Endothelial cell of umbilical vein (primary cell): Measurements from ENCODE around the gene PDCD6IP. TPM values are rescaled to one million over a fixed set of nuclear protein-coding genes. Genes with fewer than 3 reads are reported as not detected.

ENCODE experiments used
- BruUV-seq: library from RNA; stranded (reverse); fragments of 400-500 nt; replicated peaks from 2 replicates; lab custom pipeline; 2021; lab: Mats Ljungman, UMichigan
- CTCF ChIA-PET: fragments of 300-600, 350-600 bp; sonication (Branson Sonifier 250); formaldehyde crosslinking; loops from one replicate; lab custom pipeline; 2021; ENCODE audit warnings: antibody characterized with exemption, inconsistent platforms; lab: Charles Lee
- POLR2A ChIA-PET: fragments of 300-600, 350-600 bp; sonication (Branson Sonifier 250); formaldehyde crosslinking; loops from one replicate; lab custom pipeline; 2021; ENCODE audit warnings: antibody characterized with exemption, inconsistent platforms; lab: Charles Lee
- DNase-seq: peaks from one replicate; pipeline ENCODE4 v3.0.0-alpha.2; 2011; ENCODE audit warnings: low read depth, low spot score
- FAIRE-seq: peaks from 2 replicates; lab custom pipeline; 2011; peaks lifted over from hg19 to GRCh38; lab: Jason Lieb, UNC
- H2AFZ ChIP-seq: 2 replicates; pipeline ENCODE4 v1.6.0; 2012; ENCODE audit warnings: low read depth, low read length, control low read depth, inconsistent platforms
- H3K27ac ChIP-seq: 2 replicates; pipeline ENCODE4 v1.5.1; 2011; ENCODE audit warnings: low read depth, mild to moderate bottlenecking, control low read depth, low read length, moderate library complexity; ENCODE audit not compliant: insufficient read depth
- H3K27me3 ChIP-seq, 2 experiments: 2 replicates each; pipeline versions ENCODE4 v1.6.0 to v1.6.1; 2011; ENCODE audit warnings: low read length in 2 of 2, mixed read lengths in 1 of 2; ENCODE audit not compliant: control insufficient read depth in 2 of 2, insufficient read depth in 2 of 2
- H3K36me3 ChIP-seq, 2 experiments: 2 replicates in 1 of 2; 3 replicates in 1 of 2; pipeline ENCODE4 v1.5.1; 2011; ENCODE audit warnings: low read length in 2 of 2, mild to moderate bottlenecking in 1 of 2, moderate library complexity in 1 of 2; ENCODE audit not compliant: control insufficient read depth in 2 of 2, insufficient read depth in 2 of 2; ENCODE audit errors: extremely low read depth in 1 of 2
- H3K4me1 ChIP-seq: 3 replicates; pipeline ENCODE4 v1.5.1; 2011; ENCODE audit warnings: mild to moderate bottlenecking, low read length; ENCODE audit not compliant: control insufficient read depth, insufficient read depth; ENCODE audit errors: extremely low read depth
- H3K4me2 ChIP-seq: 2 replicates; pipeline ENCODE4 v1.6.1; 2011; ENCODE audit warnings: low read length, control low read depth, mixed read lengths; ENCODE audit not compliant: insufficient read depth
- H3K4me3 ChIP-seq, 3 experiments: fragments of 200-600 bp in 1 of 3; sonication (generic), shearing (Covaris generic) in 1 of 3; replicated peaks in 1 of 3; 2 replicates each; pipeline ENCODE4 v1.5.1; 2011 to 2016; ENCODE audit warnings: control low read depth in 3 of 3, low read length in 3 of 3, mild to moderate bottlenecking in 2 of 3, inconsistent platforms in 1 of 3, low read depth in 1 of 3, moderate library complexity in 1 of 3; ENCODE audit not compliant: insufficient read depth in 1 of 3
- H3K79me2 ChIP-seq: 2 replicates; pipeline ENCODE4 v1.6.0; 2012; ENCODE audit warnings: low read length, inconsistent platforms; ENCODE audit not compliant: control insufficient read depth, insufficient read depth
- H3K9ac ChIP-seq: replicated peaks from 2 replicates; pipeline ENCODE3; 2011; ENCODE audit warnings: low read length, control low read depth; ENCODE audit not compliant: insufficient read depth; ENCODE audit errors: extremely low read depth
- H3K9me1 ChIP-seq: replicated peaks from 3 replicates; pipeline ENCODE4 v1.6.0; 2011; ENCODE audit warnings: mild to moderate bottlenecking, low read length; ENCODE audit not compliant: control insufficient read depth, insufficient read depth; ENCODE audit errors: extremely low read depth
- H3K9me3 ChIP-seq: replicated peaks from 2 replicates; pipeline ENCODE4 v1.5.1; 2012; ENCODE audit warnings: low read length, inconsistent platforms; ENCODE audit not compliant: control insufficient read depth, insufficient read depth
- H4K20me1 ChIP-seq: replicated peaks from 2 replicates; pipeline ENCODE3; 2011; ENCODE audit warnings: mild to moderate bottlenecking, low read length; ENCODE audit not compliant: control insufficient read depth, insufficient read depth; ENCODE audit errors: extremely low read depth
- EZH2 ChIP-seq: IDR thresholded peaks from 2 replicates; pipeline ENCODE4 v1.6.1; 2012; ENCODE audit warnings: borderline replicate concordance, low read depth, mild to moderate bottlenecking, moderate library complexity, low read length, inconsistent platforms; ENCODE audit not compliant: severe bottlenecking
- FOS ChIP-seq: IDR thresholded peaks from 2 replicates; pipeline ENCODE4 v1.6.1; 2011; ENCODE audit warnings: mild to moderate bottlenecking, low read length, moderate library complexity, borderline replicate concordance; ENCODE audit not compliant: insufficient read depth
- GATA2 ChIP-seq: IDR thresholded peaks from 2 replicates; pipeline ENCODE4 v1.7.0; 2011; ENCODE audit warnings: low read depth, mild to moderate bottlenecking, moderate library complexity, mixed read lengths, low read length; ENCODE audit not compliant: insufficient read length, insufficient read depth
- JUN ChIP-seq: IDR thresholded peaks from 2 replicates; pipeline ENCODE4 v1.6.1; 2011; ENCODE audit warnings: borderline replicate concordance, low read depth; ENCODE audit not compliant: insufficient read length, insufficient read depth
- MAX ChIP-seq: IDR thresholded peaks from 2 replicates; pipeline ENCODE4 v1.6.1; 2011; ENCODE audit not compliant: insufficient read depth, insufficient read length
- MYC ChIP-seq: IDR thresholded peaks from one replicate; pipeline ENCODE4 v1.6.1; 2011; ENCODE audit warnings: mild to moderate bottlenecking, low read depth, low read length
- POLR2A ChIP-seq: IDR thresholded peaks from 2 replicates; pipeline ENCODE4 v1.6.1; 2012; ENCODE audit warnings: low read depth, mild to moderate bottlenecking, control low read depth, low read length
- POLR2AphosphoS5 ChIP-seq: IDR thresholded peaks from 2 replicates; pipeline ENCODE4 v1.6.1; 2012; ENCODE audit warnings: low read depth, mild to moderate bottlenecking, control low read depth, low read length, moderate library complexity; ENCODE audit not compliant: insufficient read depth
- dilution Hi-C: fragments of 300-500 bp; cut with MboI; formaldehyde crosslinking; loops from one replicate; pipeline ENCODE4 v1.15.0; 2019; ENCODE audit warnings: low sequenced_read_pairs; ENCODE audit not compliant: extremely low pct_ligation_motif_present
- intact Hi-C: fragments of 100-400 bp; cut with micrococcal nuclease; formaldehyde crosslinking; loops from one replicate; pipeline ENCODE4 v1.10.0; 2022
- polyA plus RNA-seq, 4 experiments: library from polyadenylated mRNA; depleted of rRNA in 3 of 4; stranded (reverse) in 3 of 4; unstranded in 1 of 4; fragments of >200 nt; gene quantifications; 2 replicates each; pipeline versions ENCODE4 v1.2.1 to v1.2.3, GENCODE V29; 2011 to 2012; ENCODE audit warnings: missing spikeins in 1 of 4
- total RNA-seq: library from RNA; stranded (reverse); gene quantifications from 2 replicates; pipeline ENCODE4 v1.2.3, GENCODE V29; 2021
- TF ChIP-seq, protein P1 (sequence below), 2 donors: IDR thresholded peaks; 1 replicate in 1 of 2; 2 replicates in 1 of 2; pipeline ENCODE4 v1.5.1; 2011; ENCODE audit warnings: low read length in 2 of 2, mild to moderate bottlenecking in 2 of 2, moderate library complexity in 2 of 2, control low read depth in 1 of 2, inconsistent platforms in 1 of 2, low read depth in 1 of 2; ENCODE audit not compliant: insufficient read depth in 1 of 2; ENCODE audit errors: extremely low read depth in 1 of 2

The PDCD6IP gene
- total and polyA plus RNA-seq, 2 donors (not counting 3 experiments of a cell fraction or from before 2014, with no cell fraction given), result 106 to 265 TPM

DNA sequence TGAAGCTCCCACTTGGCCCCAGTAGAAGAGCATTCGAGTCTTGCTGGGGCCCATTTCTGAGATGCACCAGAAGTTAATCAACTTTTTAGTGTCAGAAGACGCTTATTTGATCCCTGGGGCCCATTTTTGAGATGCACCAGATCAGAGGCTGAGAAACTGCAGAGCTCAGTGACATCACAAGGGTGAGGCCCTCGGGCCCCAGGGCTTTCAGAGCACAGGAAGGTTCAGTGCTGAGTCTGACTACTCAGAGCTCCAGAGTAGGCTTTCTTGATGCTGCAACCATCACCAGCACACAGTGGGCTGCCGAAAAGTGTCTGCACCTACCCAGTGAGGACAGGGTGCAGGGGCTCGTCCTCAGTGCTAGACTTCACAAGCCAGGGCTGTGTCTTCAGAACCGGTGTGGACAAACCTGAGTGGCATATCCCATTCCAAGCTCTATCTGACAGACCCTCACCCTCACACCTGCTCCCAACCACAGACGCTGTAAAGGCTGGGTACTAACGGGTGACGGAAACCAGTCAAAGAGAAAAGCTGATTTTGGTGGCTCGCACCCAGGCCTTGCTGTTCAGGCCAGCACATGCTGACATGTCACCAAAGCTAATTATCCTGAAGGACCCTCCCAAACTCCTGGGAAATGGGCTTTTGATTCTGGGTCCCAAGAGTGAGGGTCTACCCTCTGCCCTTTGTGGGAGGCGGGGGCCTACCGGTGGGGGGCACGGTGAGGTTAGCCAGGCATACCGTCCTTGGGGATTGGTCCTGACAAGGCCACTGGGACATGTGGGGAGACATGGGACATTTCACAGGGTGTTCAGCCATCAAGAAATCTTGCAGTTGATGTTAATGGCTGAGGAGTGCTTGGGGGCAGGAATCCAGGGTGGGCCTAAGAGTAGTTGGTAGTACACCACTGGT, 83.0 kb downstream of the PDCD6IP start:
- POLR2A ChIA-PET, result no interaction called here
- Histone ChIP-seq H3K36me3 (no peaks in the 10 kb centered on the region), H2AFZ (no peak overlapping the region), H4K20me1 (no peaks in the 10 kb centered on the region), H3K4me1 (no peaks in the 10 kb centered on the region), H3K79me2 (no peaks in the 10 kb centered on the region), H3K9ac (no peak overlapping the region), H3K4me2 (no peak overlapping the region), H3K4me3 (no peak overlapping the region), H3K27me3 (peaks cover 0 to 7% of the 10 kb centered on the region in 2 experiments), H3K27ac (no peak overlapping the region), H3K9me3 (no peaks in the 10 kb centered on the region), H3K9me1 (no peaks in the 10 kb centered on the region)
- dilution Hi-C loops (no loop called here), intact Hi-C loops (loop anchor here (2.0 kb wide), 2 partner anchors 225 to 379 kb away; no protein-coding TSS in a partner anchor)
- BruUV-seq, result no TSS peak
- no peak for DNase-seq
- CTCF ChIA-PET, result interaction anchor here (6.0 kb wide), 1 partner anchor 803 kb away, joined by 203 read pairs; no protein-coding TSS in a partner anchor
- no peak for TF ChIP-seq EZH2
- TF ChIP-seq, protein P1, sequence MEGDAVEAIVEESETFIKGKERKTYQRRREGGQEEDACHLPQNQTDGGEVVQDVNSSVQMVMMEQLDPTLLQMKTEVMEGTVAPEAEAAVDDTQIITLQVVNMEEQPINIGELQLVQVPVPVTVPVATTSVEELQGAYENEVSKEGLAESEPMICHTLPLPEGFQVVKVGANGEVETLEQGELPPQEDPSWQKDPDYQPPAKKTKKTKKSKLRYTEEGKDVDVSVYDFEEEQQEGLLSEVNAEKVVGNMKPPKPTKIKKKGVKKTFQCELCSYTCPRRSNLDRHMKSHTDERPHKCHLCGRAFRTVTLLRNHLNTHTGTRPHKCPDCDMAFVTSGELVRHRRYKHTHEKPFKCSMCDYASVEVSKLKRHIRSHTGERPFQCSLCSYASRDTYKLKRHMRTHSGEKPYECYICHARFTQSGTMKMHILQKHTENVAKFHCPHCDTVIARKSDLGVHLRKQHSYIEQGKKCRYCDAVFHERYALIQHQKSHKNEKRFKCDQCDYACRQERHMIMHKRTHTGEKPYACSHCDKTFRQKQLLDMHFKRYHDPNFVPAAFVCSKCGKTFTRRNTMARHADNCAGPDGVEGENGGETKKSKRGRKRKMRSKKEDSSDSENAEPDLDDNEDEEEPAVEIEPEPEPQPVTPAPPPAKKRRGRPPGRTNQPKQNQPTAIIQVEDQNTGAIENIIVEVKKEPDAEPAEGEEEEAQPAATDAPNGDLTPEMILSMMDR (IDR thresholded peaks at IDR 0.05; ENCODE audit: extremely low read depth in 1 of 2, insufficient read depth in 1 of 2, low read depth in 1 of 2, low read length in 2 of 2), result no peak
- no peak for TF ChIP-seq POLR2A
- no peak for TF ChIP-seq POLR2AphosphoS5
- TF ChIP-seq MYC, result no peak
- TF ChIP-seq MAX, result no peak
- TF ChIP-seq FOS, result no peak
- TF ChIP-seq JUN, result no peak
- TF ChIP-seq GATA2, result no peak
- no peak for FAIRE-seq
